Measurements from ENCODE around the gene TIMP4.

The TIMP4 gene

DNA sequence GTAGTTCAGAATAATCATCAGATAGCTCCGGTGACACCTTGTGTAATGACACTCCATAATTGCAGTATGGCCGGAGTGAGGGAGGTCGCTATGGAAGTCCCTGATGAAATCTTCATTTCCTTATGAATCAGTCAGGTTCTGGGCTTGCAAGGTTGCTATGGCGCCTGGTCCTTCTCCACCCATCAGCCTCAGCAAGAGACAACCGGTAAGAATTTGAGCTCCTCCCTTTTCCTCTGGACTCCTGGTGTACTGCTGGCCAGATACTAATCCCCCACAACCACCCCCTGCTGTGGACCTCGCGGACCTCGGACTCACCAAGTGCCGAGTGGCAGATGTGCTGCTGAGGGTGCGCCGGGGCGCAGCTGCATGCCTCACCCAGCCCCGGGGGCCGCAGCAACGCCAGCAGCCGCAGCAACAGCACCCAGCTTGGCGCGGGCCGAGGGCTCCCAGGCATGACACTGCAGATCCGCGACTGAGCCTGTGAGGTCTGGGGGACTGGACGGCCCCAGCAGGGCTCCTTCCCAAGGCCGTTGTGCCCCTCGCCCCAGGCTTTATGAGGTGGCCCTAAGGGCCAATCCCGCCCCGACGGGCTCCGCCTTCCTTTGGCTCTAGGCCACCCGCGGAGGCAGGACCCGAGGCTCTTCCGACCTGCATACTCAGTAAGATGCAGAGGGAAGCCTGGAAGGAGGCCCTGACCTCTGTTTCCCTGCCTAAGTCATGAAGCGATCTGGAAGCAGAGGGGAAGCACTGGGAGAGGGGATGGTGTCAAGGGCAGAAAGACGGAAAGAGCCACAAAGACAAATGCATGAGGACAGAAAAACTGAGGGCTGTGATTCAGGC is at the start of gene TIMP4:
Gene TIMP4, minus strand, starts transcription at position 526 of the 840 bp plus-strand sequence. Its CDS starts 72 bp downstream, at position 454.
- no peak for DNase-seq (ENCODE audit: low read depth in 2 of 2)

- no peak for DNase-seq (ENCODE audit: low read depth in 2 of 2)
Observed at GRCh38 chr3:12205171-12205570, 46.5 kb upstream of the TIMP4 start.

GRCh38 chr3:12201813-12202212 is 43.1 kb upstream of the TIMP4 start:
- DNase-seq (ENCODE audit: low read depth in 2 of 2), result no peak

- no peak for DNase-seq (ENCODE audit: low read depth in 2 of 2)
Observed at GRCh38 chr3:12198301-12198700, 39.6 kb upstream of the TIMP4 start.

DNA sequence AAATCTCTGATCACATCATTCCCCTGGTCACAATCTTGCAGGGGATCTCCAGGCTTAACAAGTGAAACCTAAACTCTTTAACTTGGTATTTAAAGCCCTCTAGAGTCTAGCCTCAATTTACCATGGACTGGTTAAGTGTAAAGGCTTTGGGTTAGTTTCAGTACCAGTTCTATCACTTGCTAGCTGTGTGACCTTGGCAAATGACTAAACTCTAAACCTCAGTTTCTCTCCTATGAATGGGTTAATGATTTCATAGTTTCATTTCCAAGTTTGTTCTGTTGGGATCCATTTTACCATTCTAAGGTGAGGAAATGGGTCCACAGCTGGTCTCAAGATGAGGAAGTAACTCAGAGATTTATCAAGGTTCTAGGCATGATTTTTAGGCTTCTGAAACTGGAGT is 38.8 kb upstream of the TIMP4 start:
- DNase-seq (ENCODE audit: low read depth in 2 of 2), result no peak

GRCh38 chr3:12196684-12197083 is 38.0 kb upstream of the TIMP4 start:
- no peak for DNase-seq (ENCODE audit: low read depth in 2 of 2)

DNA sequence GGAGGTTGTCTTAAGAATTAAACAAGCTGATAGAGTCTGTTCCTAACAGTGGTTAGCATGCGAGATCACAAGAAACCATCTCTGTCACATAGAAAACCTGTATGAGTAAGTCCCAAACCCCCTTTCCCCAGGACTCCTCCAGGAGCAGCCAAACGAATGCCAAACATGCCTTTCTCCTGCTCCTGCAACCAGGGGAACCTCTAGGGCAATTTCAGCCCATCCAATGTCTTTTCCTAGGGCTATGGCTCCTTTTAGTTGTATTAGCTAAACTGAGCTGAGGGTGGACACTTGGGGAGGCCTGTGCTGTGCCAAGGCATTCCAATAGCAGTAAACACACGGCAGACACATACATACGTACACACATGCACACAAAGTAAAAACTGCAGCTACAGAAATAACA is 36.5 kb upstream of the TIMP4 start:
- no peak for DNase-seq (ENCODE audit: low read depth in 2 of 2)

- no peak for DNase-seq (ENCODE audit: low read depth in 2 of 2)
Observed at GRCh38 chr3:12194669-12195161, 36.0 kb upstream of the TIMP4 start.

DNA sequence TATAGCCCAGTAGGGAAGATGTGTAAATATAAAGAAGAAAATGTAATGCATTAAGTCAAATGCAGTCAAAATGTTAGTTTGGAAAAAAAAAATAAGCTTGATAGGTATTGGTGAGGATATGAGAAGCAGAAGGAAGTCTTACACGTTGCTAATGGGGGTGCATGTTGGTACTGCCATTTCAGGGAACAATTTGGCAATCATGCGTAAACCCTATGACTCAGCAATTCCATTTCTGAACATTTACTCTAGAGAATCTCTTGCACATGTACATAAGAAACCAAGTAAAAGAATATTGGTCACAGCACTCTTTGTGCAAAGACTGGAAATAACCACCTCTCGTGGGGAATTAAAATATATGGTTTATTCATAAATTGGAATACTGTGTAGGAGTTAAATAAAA is 35.5 kb upstream of the TIMP4 start:
- DNase-seq (ENCODE audit: low read depth in 2 of 2), result no peak

DNA sequence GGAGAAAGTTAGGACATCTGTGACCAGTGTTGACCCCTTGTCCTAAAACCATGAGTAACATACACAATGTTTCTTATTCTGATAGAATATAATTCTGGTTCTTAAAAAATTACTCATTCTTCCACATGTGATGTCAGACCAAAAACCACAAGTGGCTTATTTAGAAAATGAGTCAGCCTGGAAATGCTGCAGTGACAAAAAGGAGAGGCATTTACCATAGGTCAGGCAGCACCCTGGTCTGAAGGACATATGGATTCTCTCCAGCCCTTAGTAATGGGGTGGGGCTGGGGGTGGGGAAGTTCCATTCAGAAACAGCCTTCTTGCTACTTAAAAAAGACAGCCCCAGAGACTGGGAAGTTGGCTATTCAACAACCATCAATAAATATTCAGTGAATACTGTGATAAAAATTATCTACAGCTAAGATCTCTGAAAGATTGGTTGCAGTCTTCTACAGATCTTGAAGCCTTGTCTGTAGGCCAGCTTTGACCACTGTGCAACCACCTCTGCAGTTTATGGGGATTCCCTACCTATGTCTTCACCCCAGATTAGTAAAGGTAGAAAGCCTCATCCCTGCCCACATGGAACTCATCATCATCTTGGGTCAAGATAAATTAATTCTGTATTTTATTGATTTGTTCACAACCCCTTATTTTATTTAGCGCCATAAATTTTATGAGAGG is 34.9 kb upstream of the TIMP4 start:
- DNase-seq (ENCODE audit: low read depth in 2 of 2), result no peak

GRCh38 chr3:12192655-12193484 is 34.2 kb upstream of the TIMP4 start:
- no peak for DNase-seq (ENCODE audit: low read depth in 2 of 2)

GRCh38 chr3:12192173-12192572 is 33.5 kb upstream of the TIMP4 start:
- no peak for DNase-seq (ENCODE audit: low read depth in 2 of 2)

- DNase-seq (ENCODE audit: low read depth in 2 of 2), result no peak
Observed at GRCh38 chr3:12191559-12191958, 32.8 kb upstream of the TIMP4 start.

DNA sequence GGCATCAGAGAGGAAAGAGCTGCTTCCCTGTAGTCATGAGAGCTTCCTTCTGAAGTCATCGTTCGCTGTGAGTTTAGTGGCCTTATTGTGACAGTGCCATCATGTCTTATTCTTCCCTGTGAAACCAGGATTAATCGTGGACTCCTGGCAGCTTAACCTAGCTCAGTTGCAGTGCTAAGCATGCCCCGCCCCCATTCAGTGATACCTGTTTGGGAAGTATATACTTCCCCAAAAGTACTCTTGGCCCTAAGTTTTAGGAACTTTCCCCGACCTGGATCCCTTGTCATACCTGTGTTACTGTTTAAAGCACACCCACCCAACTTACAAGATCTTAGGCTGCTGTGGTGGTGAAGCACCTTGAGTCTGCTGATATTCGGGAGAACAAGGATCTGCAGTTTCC is 32.1 kb upstream of the TIMP4 start:
- no peak for DNase-seq (ENCODE audit: low read depth in 2 of 2)

GRCh38 chr3:12190221-12190807 is 31.6 kb upstream of the TIMP4 start:
- DNase-seq (ENCODE audit: low read depth in 2 of 2), result no peak

GRCh38 chr3:12188681-12189287 is 30.1 kb upstream of the TIMP4 start:
- no peak for DNase-seq (ENCODE audit: low read depth in 2 of 2)

DNA sequence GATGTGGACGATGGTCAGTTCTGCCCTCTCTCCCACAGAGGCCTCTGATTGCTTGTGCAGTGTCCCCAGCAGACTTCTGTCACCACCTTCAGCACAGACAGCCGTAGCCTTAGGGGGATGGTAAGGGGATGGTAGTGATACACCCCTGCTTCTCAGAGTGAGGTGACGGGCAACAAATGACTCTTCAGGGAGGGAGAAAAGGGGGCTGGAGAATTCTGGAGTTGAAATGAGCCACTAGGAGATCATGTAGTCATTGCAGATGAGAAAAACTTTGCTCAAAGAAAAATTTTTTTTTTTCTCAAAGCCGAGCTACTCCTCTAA is 29.6 kb upstream of the TIMP4 start:
- DNase-seq (ENCODE audit: low read depth in 2 of 2), result no peak

DNA sequence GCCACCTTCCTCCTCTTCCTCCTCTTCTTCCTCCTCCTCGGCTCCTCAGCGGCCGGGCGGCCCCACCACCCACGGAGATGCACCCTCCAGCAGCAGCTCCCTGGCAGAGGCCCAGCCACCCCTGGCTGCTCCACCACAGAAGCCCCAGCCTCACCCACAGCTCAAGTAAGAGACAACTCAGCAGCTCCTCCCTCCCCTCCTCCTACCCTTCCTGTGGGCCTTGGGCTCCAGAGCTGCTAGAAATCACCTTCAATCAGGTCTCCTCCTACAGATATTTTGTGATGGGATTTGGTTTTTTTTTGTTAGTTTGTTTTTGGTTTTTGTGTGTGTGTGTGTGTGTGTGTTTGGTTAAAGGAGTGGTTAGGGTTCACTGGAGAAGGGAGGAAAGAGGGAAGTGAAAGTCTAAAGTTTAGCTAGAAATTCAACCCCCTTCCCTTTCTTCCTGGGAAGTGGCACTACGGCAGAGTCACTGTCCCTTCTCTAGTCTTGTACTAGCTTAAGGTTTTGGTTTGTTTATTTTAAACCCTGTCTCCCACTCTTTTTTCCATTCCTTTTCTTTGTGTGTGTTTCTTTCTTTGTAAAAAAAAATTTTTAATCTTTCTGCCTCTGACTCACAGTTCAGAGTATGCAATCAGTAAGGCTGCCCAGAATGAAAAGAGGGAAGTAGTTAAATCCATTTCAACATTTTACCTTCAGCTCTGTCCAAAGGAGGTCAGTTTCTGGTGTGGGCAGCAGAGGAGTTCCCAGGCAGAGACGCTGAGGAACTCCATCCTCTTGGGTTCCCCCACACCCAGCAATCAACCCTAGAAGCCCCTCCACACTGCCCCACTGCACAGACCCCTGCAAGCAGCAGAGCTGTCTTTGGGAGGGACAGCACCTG is 29.0 kb upstream of the TIMP4 start:
- peak in 1 of 2 donors; percentile 38 for DNase-seq (ENCODE audit: low read depth in 2 of 2)

- DNase-seq (ENCODE audit: low read depth in 2 of 2), result no peak
Observed at GRCh38 chr3:12186515-12187286, 28.0 kb upstream of the TIMP4 start.

DNA sequence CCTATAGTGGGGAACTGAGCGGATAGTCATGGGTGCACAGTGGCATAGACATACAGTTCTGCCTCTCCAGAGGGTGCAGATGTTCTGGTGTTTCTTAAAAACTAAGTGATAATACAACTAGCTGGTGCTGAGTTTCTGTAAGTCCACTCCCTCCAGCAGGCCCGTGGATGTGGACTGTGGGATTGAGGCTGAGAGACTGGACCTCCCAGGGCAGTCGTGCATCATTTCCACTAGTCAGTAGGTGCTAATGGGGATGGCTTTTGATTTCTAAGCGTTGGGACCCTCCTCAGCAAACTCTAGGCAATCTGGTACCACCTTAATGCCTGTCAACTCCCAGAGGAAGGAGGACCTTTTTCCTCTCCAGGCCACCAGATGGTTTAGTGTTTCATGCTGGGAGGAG is 27.3 kb upstream of the TIMP4 start:
- no peak for DNase-seq (ENCODE audit: low read depth in 2 of 2)
